Ovary (tissue), 3 donors: ENCODE data around the gene MUC6.

ENCODE experiments used
- POLR2A ChIP-seq: fragments of 450-650 bp; IDR thresholded peaks from one replicate; pipeline ENCODE4 v1.6.1; 2017; ENCODE audit warnings: antibody characterized with exemption, mild to moderate bottlenecking, moderate library complexity
- TF ChIP-seq, protein P1 (sequence below), 3 donors: fragments of 450-650 bp in 2 of 3; fragments of 200-600 bp in 1 of 3; IDR thresholded peaks; one replicate each; pipeline versions ENCODE4 v1.5.1 to v1.8.0; 2016 to 2022; ENCODE audit warnings: antibody characterized with exemption in 3 of 3, mild to moderate bottlenecking in 1 of 3
- donor health status: DM: no; HTN: no; CAD: no.

DNA sequence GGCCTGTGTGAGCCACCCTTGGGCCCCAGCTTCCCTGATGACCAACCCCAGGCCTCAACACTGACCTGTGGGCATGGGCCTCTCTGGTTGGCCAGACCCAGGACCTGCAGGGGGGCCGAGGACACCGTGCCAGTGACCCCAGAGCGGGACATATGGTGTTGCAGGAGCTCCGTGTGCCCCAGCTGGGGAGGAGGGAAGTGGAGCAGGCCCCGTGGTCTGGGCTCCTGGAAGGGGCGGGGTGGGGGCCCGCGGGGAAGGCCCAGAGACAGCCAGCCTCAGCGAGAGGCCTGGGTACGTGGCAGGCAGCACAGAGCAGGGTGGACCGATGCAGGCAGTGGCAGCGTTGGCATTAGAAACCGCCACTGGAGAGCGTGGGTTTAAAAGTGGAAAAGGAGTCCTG, 22.2 kb downstream of the MUC6 start:
- no peak for TF ChIP-seq POLR2A
- TF ChIP-seq, protein P1, sequence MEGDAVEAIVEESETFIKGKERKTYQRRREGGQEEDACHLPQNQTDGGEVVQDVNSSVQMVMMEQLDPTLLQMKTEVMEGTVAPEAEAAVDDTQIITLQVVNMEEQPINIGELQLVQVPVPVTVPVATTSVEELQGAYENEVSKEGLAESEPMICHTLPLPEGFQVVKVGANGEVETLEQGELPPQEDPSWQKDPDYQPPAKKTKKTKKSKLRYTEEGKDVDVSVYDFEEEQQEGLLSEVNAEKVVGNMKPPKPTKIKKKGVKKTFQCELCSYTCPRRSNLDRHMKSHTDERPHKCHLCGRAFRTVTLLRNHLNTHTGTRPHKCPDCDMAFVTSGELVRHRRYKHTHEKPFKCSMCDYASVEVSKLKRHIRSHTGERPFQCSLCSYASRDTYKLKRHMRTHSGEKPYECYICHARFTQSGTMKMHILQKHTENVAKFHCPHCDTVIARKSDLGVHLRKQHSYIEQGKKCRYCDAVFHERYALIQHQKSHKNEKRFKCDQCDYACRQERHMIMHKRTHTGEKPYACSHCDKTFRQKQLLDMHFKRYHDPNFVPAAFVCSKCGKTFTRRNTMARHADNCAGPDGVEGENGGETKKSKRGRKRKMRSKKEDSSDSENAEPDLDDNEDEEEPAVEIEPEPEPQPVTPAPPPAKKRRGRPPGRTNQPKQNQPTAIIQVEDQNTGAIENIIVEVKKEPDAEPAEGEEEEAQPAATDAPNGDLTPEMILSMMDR (IDR thresholded peaks at IDR 0.05) = no peak
